Neural progenitor cell (in vitro differentiated cells): ENCODE data around the gene UGGT1. TPM values are rescaled to one million over a fixed set of nuclear protein-coding genes. Genes with fewer than 3 reads are reported as not detected.

Experiments
- DNase-seq: peaks from one replicate; pipeline ENCODE4 v3.0.0-alpha.2; 2016; ENCODE audit warnings: low spot score
- H2AFZ ChIP-seq: fragments of 200-600 bp; sonication (generic); replicated peaks from 2 replicates; pipeline ENCODE4 v1.6.1; 2016; ENCODE audit warnings: antibody characterized with exemption
- H3F3A ChIP-seq: fragments of 200-600 bp; sonication (generic); 2 replicates; pipeline ENCODE4 v1.6.1; 2016; ENCODE audit warnings: antibody characterized with exemption, low read depth
- H3K27ac ChIP-seq: fragments of 200-600 bp; sonication (generic); 2 replicates; pipeline ENCODE4 v1.5.1; 2016; ENCODE audit warnings: mild to moderate bottlenecking
- H3K27me3 ChIP-seq: fragments of 200-600 bp; sonication (generic); 2 replicates; pipeline ENCODE4 v1.6.1; 2016; ENCODE audit warnings: mild to moderate bottlenecking, moderate library complexity
- H3K36me3 ChIP-seq: fragments of 200-600 bp; sonication (generic); 2 replicates; pipeline ENCODE4 v1.5.1; 2016
- H3K4me1 ChIP-seq: fragments of 200-600 bp; sonication (generic); 2 replicates; pipeline ENCODE4 v1.6.1; 2016; ENCODE audit warnings: mixed run types
- H3K4me2 ChIP-seq: fragments of 200-600 bp; sonication (generic); 2 replicates; pipeline ENCODE4 v1.6.1; 2016
- H3K4me3 ChIP-seq: fragments of 200-600 bp; sonication (generic); 2 replicates; pipeline ENCODE4 v1.5.1; 2016
- H3K79me2 ChIP-seq: fragments of 200-600 bp; sonication (generic); 2 replicates; pipeline ENCODE4 v1.6.1; 2016; ENCODE audit warnings: low read depth
- H3K9ac ChIP-seq: fragments of 200-600 bp; sonication (generic); 2 replicates; pipeline ENCODE4 v1.6.1; 2016
- H3K9me3 ChIP-seq: fragments of 200-600 bp; sonication (generic); 2 replicates; pipeline ENCODE4 v1.5.1; 2016; ENCODE audit warnings: low read depth
- H4K20me1 ChIP-seq: fragments of 200-600 bp; sonication (generic); 2 replicates; pipeline ENCODE4 v1.6.1; 2016; ENCODE audit warnings: low read depth
- H3K27ac Mint-ChIP-seq: 3 replicates; pipeline ENCODE4 v1.8.0; 2021; ENCODE audit warnings: mixed read lengths
- H3K27me3 Mint-ChIP-seq: 2 replicates; pipeline ENCODE4 v1.8.0; 2022; ENCODE audit warnings: low read depth, mild to moderate bottlenecking, inconsistent platforms, moderate library complexity, mixed read lengths; ENCODE audit not compliant: insufficient read depth
- H3K36me3 Mint-ChIP-seq: 3 replicates; pipeline ENCODE4 v1.8.0; 2021; ENCODE audit warnings: mixed read lengths
- H3K4me1 Mint-ChIP-seq: 3 replicates; pipeline ENCODE4 v1.8.0; 2021; ENCODE audit warnings: mixed read lengths
- H3K4me3 Mint-ChIP-seq: 3 replicates; pipeline ENCODE4 v1.8.0; 2021; ENCODE audit warnings: mild to moderate bottlenecking, moderate library complexity, mixed read lengths
- H3K9me3 Mint-ChIP-seq: 3 replicates; pipeline ENCODE4 v1.8.0; 2020; ENCODE audit warnings: mixed read lengths
- EZH2 ChIP-seq: fragments of 200-600 bp; sonication (generic); IDR thresholded peaks from 2 replicates; pipeline ENCODE4 v1.6.1; 2017; ENCODE audit warnings: antibody characterized with exemption, mild to moderate bottlenecking, moderate library complexity
- EZH2phosphoT487 ChIP-seq: fragments of 200-600 bp; sonication (generic); IDR thresholded peaks from 2 replicates; pipeline ENCODE4 v1.6.1; 2017; ENCODE audit warnings: antibody characterized with exemption
- total RNA-seq: library from RNA; depleted of rRNA; stranded (reverse); fragments of >200 nt; gene quantifications from 2 replicates; pipeline ENCODE4 v1.2.3, GENCODE V29; 2015; ENCODE audit warnings: low replicate concordance
- TF ChIP-seq, protein P1 (sequence below): fragments of 200-600 bp; sonication (generic); IDR thresholded peaks from 2 replicates; pipeline ENCODE4 v1.5.1; 2017; ENCODE audit warnings: antibody characterized with exemption, mild to moderate bottlenecking

UGGT1 gene
- total RNA-seq, 1 donor from 2014 or later: 56.3 TPM

- Mint-ChIP-seq H3K4me1 (no peaks in the 10 kb centered on the region), H3K36me3 (no peaks in the 10 kb centered on the region), H3K9me3 (no peaks in the 10 kb centered on the region), H3K4me3 (no peak overlapping the region), H3K27ac (no peak overlapping the region), H3K27me3 (peaks cover 2% of the 10 kb centered on the region)
- Histone ChIP-seq H3F3A (no peaks in the 10 kb centered on the region), H3K4me1 (no peaks in the 10 kb centered on the region), H3K4me3 (no peak overlapping the region), H4K20me1 (no peaks in the 10 kb centered on the region), H3K9me3 (no peaks in the 10 kb centered on the region), H3K79me2 (no peaks in the 10 kb centered on the region), H3K4me2 (no peak overlapping the region), H3K27ac (no peak overlapping the region), H3K27me3 (no peaks in the 10 kb centered on the region), H3K36me3 (no peaks in the 10 kb centered on the region), H2AFZ (no peak overlapping the region), H3K9ac (no peak overlapping the region)
- no peak for DNase-seq
- TF ChIP-seq, protein P1, sequence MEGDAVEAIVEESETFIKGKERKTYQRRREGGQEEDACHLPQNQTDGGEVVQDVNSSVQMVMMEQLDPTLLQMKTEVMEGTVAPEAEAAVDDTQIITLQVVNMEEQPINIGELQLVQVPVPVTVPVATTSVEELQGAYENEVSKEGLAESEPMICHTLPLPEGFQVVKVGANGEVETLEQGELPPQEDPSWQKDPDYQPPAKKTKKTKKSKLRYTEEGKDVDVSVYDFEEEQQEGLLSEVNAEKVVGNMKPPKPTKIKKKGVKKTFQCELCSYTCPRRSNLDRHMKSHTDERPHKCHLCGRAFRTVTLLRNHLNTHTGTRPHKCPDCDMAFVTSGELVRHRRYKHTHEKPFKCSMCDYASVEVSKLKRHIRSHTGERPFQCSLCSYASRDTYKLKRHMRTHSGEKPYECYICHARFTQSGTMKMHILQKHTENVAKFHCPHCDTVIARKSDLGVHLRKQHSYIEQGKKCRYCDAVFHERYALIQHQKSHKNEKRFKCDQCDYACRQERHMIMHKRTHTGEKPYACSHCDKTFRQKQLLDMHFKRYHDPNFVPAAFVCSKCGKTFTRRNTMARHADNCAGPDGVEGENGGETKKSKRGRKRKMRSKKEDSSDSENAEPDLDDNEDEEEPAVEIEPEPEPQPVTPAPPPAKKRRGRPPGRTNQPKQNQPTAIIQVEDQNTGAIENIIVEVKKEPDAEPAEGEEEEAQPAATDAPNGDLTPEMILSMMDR: no peak
- TF ChIP-seq EZH2phosphoT487 (no peak), EZH2 (no peak)
Measured at GRCh38 chr2:128214866-128215460, 124.0 kb downstream of the UGGT1 start.

DNA sequence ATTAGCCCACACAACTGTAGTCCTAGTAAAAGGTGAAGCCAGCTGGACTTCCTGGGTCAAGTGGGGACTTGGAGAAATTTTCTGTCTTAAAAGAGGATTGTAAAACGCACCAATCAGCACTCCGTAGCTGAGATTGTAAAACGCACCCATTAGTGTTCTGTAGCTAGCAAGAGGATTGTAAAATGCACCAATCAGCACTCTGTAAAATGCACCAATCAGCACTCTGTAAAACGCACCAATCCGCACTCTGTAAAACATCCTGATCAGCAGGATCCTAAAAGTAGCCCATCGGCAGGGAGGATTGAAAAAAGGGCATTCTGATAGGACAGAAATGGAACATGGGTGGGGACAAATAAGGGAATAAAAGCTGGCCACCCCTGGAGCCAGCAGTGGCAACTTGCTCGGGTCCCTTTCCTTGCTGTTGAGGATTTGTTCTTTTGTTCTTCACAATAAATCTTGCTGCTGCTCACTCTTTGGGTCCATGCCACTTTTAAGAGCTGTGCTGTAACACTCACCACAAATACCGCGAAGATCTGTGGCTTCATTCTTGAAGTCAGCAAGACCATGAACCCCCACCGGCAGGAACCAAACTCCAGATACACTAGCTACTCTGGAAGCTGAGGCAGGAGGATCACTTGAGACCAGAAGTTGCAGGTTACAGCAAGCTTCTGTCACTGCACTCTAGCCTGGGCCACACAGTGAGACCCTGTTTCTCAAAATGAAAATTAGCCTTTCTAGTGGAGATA is 125.1 kb downstream of the UGGT1 start:
- H3F3A ChIP-seq: no peaks in the 10 kb centered on the region
- H4K20me1 ChIP-seq: no peaks in the 10 kb centered on the region
- DNase-seq: no peak
- no peak overlapping the region for H3K4me2 ChIP-seq
- no peaks in the 10 kb centered on the region for H3K9me3 ChIP-seq
- H3K4me3 Mint-ChIP-seq: no peak overlapping the region
- H2AFZ ChIP-seq: no peak overlapping the region
- H3K9me3 Mint-ChIP-seq: no peaks in the 10 kb centered on the region
- no peak overlapping the region for H3K9ac ChIP-seq
- no peaks in the 10 kb centered on the region for H3K27me3 Mint-ChIP-seq
- no peaks in the 10 kb centered on the region for H3K79me2 ChIP-seq
- H3K27me3 ChIP-seq: no peaks in the 10 kb centered on the region
- no peak overlapping the region for H3K27ac Mint-ChIP-seq
- no peak overlapping the region for H3K4me3 ChIP-seq
- H3K36me3 ChIP-seq: no peaks in the 10 kb centered on the region
- H3K4me1 Mint-ChIP-seq: no peaks in the 10 kb centered on the region
- no peaks in the 10 kb centered on the region for H3K36me3 Mint-ChIP-seq
- H3K27ac ChIP-seq: no peak overlapping the region
- TF ChIP-seq EZH2 (no peak), EZH2phosphoT487 (no peak)
- TF ChIP-seq, protein P1: no peak
- H3K4me1 ChIP-seq: no peaks in the 10 kb centered on the region

- no peak overlapping the region for H3K4me3 ChIP-seq
- Mint-ChIP-seq H3K36me3 (no peaks in the 10 kb centered on the region), H3K4me1 (no peaks in the 10 kb centered on the region), H3K27me3 (no peaks in the 10 kb centered on the region), H3K9me3 (no peaks in the 10 kb centered on the region), H3K27ac (no peak overlapping the region), H3K4me3 (no peak overlapping the region)
- no peaks in the 10 kb centered on the region for H3K4me1 ChIP-seq
- H3K4me2 ChIP-seq: no peak overlapping the region
- TF ChIP-seq, protein P1: no peak
- TF ChIP-seq EZH2: no peak
- H3K36me3 ChIP-seq: no peaks in the 10 kb centered on the region
- H3K79me2 ChIP-seq: no peaks in the 10 kb centered on the region
- H3F3A ChIP-seq: no peaks in the 10 kb centered on the region
- H3K27me3 ChIP-seq: no peaks in the 10 kb centered on the region
- H2AFZ ChIP-seq: no peak overlapping the region
- DNase-seq: no peak
- no peak overlapping the region for H3K9ac ChIP-seq
- H4K20me1 ChIP-seq: no peaks in the 10 kb centered on the region
- H3K9me3 ChIP-seq: no peaks in the 10 kb centered on the region
- H3K27ac ChIP-seq: no peak overlapping the region
Measured at GRCh38 chr2:128217671-128218070, 126.7 kb downstream of the UGGT1 start.
